Fibroblast of lung (primary cell): ENCODE results near the gene HMBS. TPM values are rescaled to one million over a fixed set of nuclear protein-coding genes. Genes with fewer than 3 reads are reported as not detected.

Experiments
- DNase-seq, 2 donors: peaks; one replicate each; pipeline versions ENCODE4 v3.0.0 to v3.0.0-alpha.2; 2010; ENCODE audit warnings: low read depth in 2 of 2
- H2AFZ ChIP-seq: 2 replicates; pipeline ENCODE4 v1.5.1; 2012; ENCODE audit warnings: low read length, control low read depth, inconsistent platforms
- H3K27ac ChIP-seq: 2 replicates; pipeline ENCODE4 v1.5.1; 2011; ENCODE audit warnings: low read length, control low read depth; ENCODE audit not compliant: insufficient read depth
- H3K27me3 ChIP-seq: 2 replicates; pipeline ENCODE4 v1.5.1; 2011; ENCODE audit warnings: mild to moderate bottlenecking, low read length; ENCODE audit not compliant: control insufficient read depth, insufficient read depth
- H3K36me3 ChIP-seq: 2 replicates; pipeline ENCODE4 v1.5.1; 2011; ENCODE audit warnings: low read length; ENCODE audit not compliant: control insufficient read depth, insufficient read depth
- H3K4me1 ChIP-seq: 2 replicates; pipeline ENCODE4 v1.5.1; 2011; ENCODE audit warnings: low read length; ENCODE audit not compliant: control insufficient read depth, insufficient read depth; ENCODE audit errors: extremely low read depth
- H3K4me2 ChIP-seq: 2 replicates; pipeline ENCODE4 v1.5.1; 2011; ENCODE audit warnings: low read length, control low read depth; ENCODE audit not compliant: insufficient read depth; ENCODE audit errors: extremely low read depth
- H3K4me3 ChIP-seq, 4 experiments: fragments of 200-600 bp in 1 of 4; sonication (generic) in 1 of 4; replicated peaks in 1 of 4; 2 replicates each; pipeline ENCODE4 v1.5.1; 2011 to 2016; ENCODE audit warnings: low read length in 4 of 4, low read depth in 3 of 4, mild to moderate bottlenecking in 3 of 4, control low read depth in 2 of 4, inconsistent platforms in 1 of 4, mixed read lengths in 1 of 4; ENCODE audit not compliant: insufficient read depth in 1 of 4; ENCODE audit errors: control extremely low read depth in 1 of 4
- H3K79me2 ChIP-seq: 2 replicates; pipeline ENCODE4 v1.5.1; 2012; ENCODE audit warnings: mild to moderate bottlenecking, low read length, inconsistent platforms; ENCODE audit not compliant: control insufficient read depth, insufficient read depth
- H3K9ac ChIP-seq: 2 replicates; pipeline ENCODE4 v1.5.1; 2011; ENCODE audit warnings: mild to moderate bottlenecking, low read length, control low read depth; ENCODE audit not compliant: insufficient read depth
- H3K9me3 ChIP-seq: 2 replicates; pipeline ENCODE4 v1.5.1; 2012; ENCODE audit warnings: low read depth, low read length; ENCODE audit not compliant: control insufficient read depth, insufficient read depth
- H4K20me1 ChIP-seq: 2 replicates; pipeline ENCODE4 v1.5.1; 2011; ENCODE audit warnings: low read length; ENCODE audit not compliant: control insufficient read depth, insufficient read depth; ENCODE audit errors: extremely low read depth
- CTCF ChIP-seq, 2 donors: IDR thresholded peaks in 1 of 2; conservative IDR thresholded peaks in 1 of 2; 1 replicate in 1 of 2; 2 replicates in 1 of 2; pipeline ENCODE4 v1.5.1; 2011 to 2012; ENCODE audit warnings: low read length in 2 of 2, control low read depth in 1 of 2, inconsistent platforms in 1 of 2, low read depth in 1 of 2, mild to moderate bottlenecking in 1 of 2
- EZH2 ChIP-seq: IDR thresholded peaks from 2 replicates; pipeline ENCODE4 v1.5.1; 2012; ENCODE audit warnings: low read length, control low read depth, mild to moderate bottlenecking; ENCODE audit errors: missing control alignments
- polyA plus RNA-seq, 2 donors: library from polyadenylated mRNA; depleted of rRNA in 1 of 2; stranded (reverse) in 1 of 2; unstranded in 1 of 2; fragments of >200 nt; gene quantifications; 2 replicates each; pipeline ENCODE4 v1.2.1, GENCODE V29; 2011 to 2012; ENCODE audit warnings: missing spikeins in 1 of 2
- total RNA-seq: library from RNA; depleted of rRNA; stranded (reverse); fragments of >200 nt; gene quantifications from 2 replicates; pipeline ENCODE4 v1.2.1, GENCODE V29; 2014

Gene HMBS
- total and polyA plus RNA-seq, 2 donors (not counting 1 experiment from before 2014, with no cell fraction given): 9.4 to 23.8 TPM

GRCh38 chr11:119049081-119049480 lies 35.6 kb upstream of the HMBS start:
- Histone ChIP-seq H2AFZ (no peak overlapping the region), H3K9ac (no peak overlapping the region), H3K4me3 (no peak overlapping the region), H3K27ac (no peak overlapping the region), H3K27me3 (no peaks in the 10 kb centered on the region), H4K20me1 (no peaks in the 10 kb centered on the region), H3K9me3 (no peaks in the 10 kb centered on the region), H3K4me2 (no peak overlapping the region), H3K79me2 (no peaks in the 10 kb centered on the region), H3K36me3 (peaks cover 39% of the 10 kb centered on the region), H3K4me1 (no peaks in the 10 kb centered on the region)
- no peak for TF ChIP-seq EZH2
- TF ChIP-seq CTCF (conservative IDR thresholded peaks at IDR 0.05 in 1 of 2, IDR thresholded peaks at IDR 0.05 in 1 of 2; ENCODE audit: low read depth in 1 of 2, low read length in 2 of 2): no peak
- no peak for DNase-seq

- DNase-seq: no peak
- no peaks in the 10 kb centered on the region for H3K27me3 ChIP-seq
- no peaks in the 10 kb centered on the region for H3K4me1 ChIP-seq
- no peak overlapping the region for H3K27ac ChIP-seq
- no peak overlapping the region for H3K4me3 ChIP-seq
- H3K9me3 ChIP-seq: no peaks in the 10 kb centered on the region
- H3K36me3 ChIP-seq: peaks cover 44% of the 10 kb centered on the region
- TF ChIP-seq CTCF (conservative IDR thresholded peaks at IDR 0.05 in 1 of 2, IDR thresholded peaks at IDR 0.05 in 1 of 2; ENCODE audit: low read depth in 1 of 2, low read length in 2 of 2) (no peak), EZH2 (no peak)
- H3K79me2 ChIP-seq: peaks cover 19% of the 10 kb centered on the region
- no peak overlapping the region for H3K4me2 ChIP-seq
- H3K9ac ChIP-seq: no peak overlapping the region
- H4K20me1 ChIP-seq: no peaks in the 10 kb centered on the region
- H2AFZ ChIP-seq: no peak overlapping the region
Measured at GRCh38 chr11:119051440-119052162, 33.1 kb upstream of the HMBS start.

- Histone ChIP-seq H3K9ac (no peak overlapping the region), H3K27me3 (no peaks in the 10 kb centered on the region), H2AFZ (no peak overlapping the region), H3K4me2 (no peak overlapping the region), H3K4me1 (no peaks in the 10 kb centered on the region), H3K79me2 (peaks cover 19% of the 10 kb centered on the region), H3K9me3 (no peaks in the 10 kb centered on the region), H3K36me3 (peaks cover 44% of the 10 kb centered on the region), H3K27ac (no peak overlapping the region), H4K20me1 (no peaks in the 10 kb centered on the region), H3K4me3 (no peak overlapping the region)
- TF ChIP-seq CTCF (conservative IDR thresholded peaks at IDR 0.05 in 1 of 2, IDR thresholded peaks at IDR 0.05 in 1 of 2; ENCODE audit: low read depth in 1 of 2, low read length in 2 of 2) (no peak), EZH2 (no peak)
- DNase-seq: no peak
Measured at GRCh38 chr11:119052163-119052814, 32.4 kb upstream of the HMBS start.
